Transverse colon (tissue), 4 donors: ENCODE results near the gene RBBP5.

Experiments
- EP300 ChIP-seq: sonication (generic); formaldehyde crosslinking; IDR thresholded peaks from one replicate; pipeline ENCODE4 v1.6.1; 2017; ENCODE audit warnings: antibody characterized with exemption, low read depth
- POLR2A ChIP-seq: fragments of 450-650 bp; IDR thresholded peaks from one replicate; pipeline ENCODE4 v1.6.1; 2016; ENCODE audit warnings: antibody characterized with exemption, mild to moderate bottlenecking, moderate library complexity
- POLR2AphosphoS5 ChIP-seq, 3 donors: sonication (generic); formaldehyde crosslinking; IDR thresholded peaks; one replicate each; pipeline ENCODE4 v1.6.1; 2016; ENCODE audit warnings: antibody characterized with exemption in 3 of 3
- TF ChIP-seq, protein P1 (sequence below), 5 experiments: fragments of 200-600 bp in 3 of 5; fragments of 450-650 bp in 2 of 5; sonication (generic) in 3 of 5; IDR thresholded peaks; 1 replicate in 2 of 5; 2 replicates in 3 of 5; pipeline ENCODE4 v1.5.1; 2016 to 2017; ENCODE audit warnings: antibody characterized with exemption in 5 of 5, inconsistent platforms in 3 of 5, mild to moderate bottlenecking in 2 of 5, moderate library complexity in 1 of 5

DNA sequence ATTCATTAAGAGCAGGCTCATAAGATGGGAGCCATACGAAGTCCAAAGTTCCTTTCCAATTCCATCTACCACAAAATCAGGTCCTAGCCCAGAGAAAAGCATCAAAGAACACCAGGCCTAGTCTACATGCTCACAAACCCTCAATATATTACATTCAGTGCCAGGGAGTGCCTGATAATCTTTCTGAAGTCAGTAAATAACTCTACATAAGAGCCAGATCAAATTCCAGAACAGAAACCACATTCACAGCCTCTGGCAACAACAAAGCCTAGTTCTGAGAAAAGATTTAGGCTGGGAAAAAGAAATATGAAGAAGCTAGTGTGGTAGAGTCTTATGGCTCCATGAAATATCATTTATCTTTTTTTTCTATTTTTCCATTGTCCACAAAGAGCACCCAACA is 40.5 kb upstream of the RBBP5 start:
- TF ChIP-seq, protein P1, sequence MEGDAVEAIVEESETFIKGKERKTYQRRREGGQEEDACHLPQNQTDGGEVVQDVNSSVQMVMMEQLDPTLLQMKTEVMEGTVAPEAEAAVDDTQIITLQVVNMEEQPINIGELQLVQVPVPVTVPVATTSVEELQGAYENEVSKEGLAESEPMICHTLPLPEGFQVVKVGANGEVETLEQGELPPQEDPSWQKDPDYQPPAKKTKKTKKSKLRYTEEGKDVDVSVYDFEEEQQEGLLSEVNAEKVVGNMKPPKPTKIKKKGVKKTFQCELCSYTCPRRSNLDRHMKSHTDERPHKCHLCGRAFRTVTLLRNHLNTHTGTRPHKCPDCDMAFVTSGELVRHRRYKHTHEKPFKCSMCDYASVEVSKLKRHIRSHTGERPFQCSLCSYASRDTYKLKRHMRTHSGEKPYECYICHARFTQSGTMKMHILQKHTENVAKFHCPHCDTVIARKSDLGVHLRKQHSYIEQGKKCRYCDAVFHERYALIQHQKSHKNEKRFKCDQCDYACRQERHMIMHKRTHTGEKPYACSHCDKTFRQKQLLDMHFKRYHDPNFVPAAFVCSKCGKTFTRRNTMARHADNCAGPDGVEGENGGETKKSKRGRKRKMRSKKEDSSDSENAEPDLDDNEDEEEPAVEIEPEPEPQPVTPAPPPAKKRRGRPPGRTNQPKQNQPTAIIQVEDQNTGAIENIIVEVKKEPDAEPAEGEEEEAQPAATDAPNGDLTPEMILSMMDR (IDR thresholded peaks at IDR 0.05) = no peak
- TF ChIP-seq POLR2AphosphoS5 (IDR thresholded peaks at IDR 0.05) (no peak), POLR2A (no peak), EP300 (no peak)
